ENCODE data around the gene SP3. TPM values are rescaled to one million over a fixed set of nuclear protein-coding genes. Genes with fewer than 3 reads are reported as not detected.

The SP3 gene
- total and polyA plus RNA-seq, 12 donors = 8.6 to 45.7 (median 40.7) TPM

DNA sequence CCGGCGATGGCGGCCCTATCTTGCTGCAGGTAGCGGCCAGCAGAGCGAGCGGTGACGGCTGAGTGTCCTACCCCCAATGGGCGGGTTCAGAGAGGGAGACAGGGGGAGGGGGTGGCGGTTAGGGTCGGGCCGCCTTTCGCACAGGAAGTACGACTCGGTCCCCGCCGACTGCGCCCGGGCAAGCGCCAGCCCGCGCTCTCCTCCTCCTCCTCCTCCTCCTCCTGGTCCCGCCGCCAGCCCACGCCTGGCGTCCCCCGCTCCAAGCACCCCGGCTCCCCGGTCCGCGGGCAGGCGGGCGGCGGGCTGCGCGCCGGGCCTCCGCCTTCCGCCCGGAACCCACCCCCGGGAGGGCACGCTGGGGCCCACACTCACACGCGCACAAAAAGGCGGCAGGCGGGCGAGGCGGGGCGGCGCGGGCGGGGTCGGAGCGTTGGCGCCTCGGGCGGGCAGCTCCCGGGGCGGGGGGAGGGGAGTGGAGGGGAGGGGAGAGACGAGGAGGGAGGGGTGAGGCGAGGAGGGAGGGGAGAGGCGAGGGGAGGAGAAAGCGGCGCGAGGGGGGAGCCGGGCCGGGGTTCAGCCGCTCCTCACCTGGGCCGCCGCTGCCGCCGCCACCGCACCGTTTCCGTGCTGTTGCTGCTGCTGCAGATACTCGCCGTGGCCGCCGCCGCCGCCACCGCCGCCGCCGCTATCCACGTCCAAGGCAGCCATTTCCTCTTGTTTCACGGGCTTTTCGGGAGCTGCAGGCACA, 1.2 kb downstream of the SP3 start:
- H3K36me3 ChIP-seq = peaks cover 0 to 26% (median 6%) of the 10 kb centered on the region in 9 donors
- no peaks in the 10 kb centered on the region for H3K27me3 ChIP-seq
- DNase-seq (peak; percentile 92), ATAC-seq (peak; percentile 48 to 78 (median 60))
- H3K27ac ChIP-seq = peak overlapping the region; percentile 99 to 100 (median 100)
- TF ChIP-seq, protein P1, sequence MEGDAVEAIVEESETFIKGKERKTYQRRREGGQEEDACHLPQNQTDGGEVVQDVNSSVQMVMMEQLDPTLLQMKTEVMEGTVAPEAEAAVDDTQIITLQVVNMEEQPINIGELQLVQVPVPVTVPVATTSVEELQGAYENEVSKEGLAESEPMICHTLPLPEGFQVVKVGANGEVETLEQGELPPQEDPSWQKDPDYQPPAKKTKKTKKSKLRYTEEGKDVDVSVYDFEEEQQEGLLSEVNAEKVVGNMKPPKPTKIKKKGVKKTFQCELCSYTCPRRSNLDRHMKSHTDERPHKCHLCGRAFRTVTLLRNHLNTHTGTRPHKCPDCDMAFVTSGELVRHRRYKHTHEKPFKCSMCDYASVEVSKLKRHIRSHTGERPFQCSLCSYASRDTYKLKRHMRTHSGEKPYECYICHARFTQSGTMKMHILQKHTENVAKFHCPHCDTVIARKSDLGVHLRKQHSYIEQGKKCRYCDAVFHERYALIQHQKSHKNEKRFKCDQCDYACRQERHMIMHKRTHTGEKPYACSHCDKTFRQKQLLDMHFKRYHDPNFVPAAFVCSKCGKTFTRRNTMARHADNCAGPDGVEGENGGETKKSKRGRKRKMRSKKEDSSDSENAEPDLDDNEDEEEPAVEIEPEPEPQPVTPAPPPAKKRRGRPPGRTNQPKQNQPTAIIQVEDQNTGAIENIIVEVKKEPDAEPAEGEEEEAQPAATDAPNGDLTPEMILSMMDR (IDR thresholded peaks at IDR 0.05) = no peak
- peaks cover 3 to 63% (median 40%) of the 10 kb centered on the region in 9 donors for H3K4me1 ChIP-seq
- 1% methylated on average over 38 to 80 of the region's 87 CpGs for WGBS, 2 donors
- intact Hi-C loops (cut with DNase I) = loop anchor here in 6 of 10 donors (1.0 to 10.0 kb wide), 8 partner anchors 27 to 209 kb away; no protein-coding TSS in a partner anchor
- H3K9me3 ChIP-seq = peaks cover 0 to 12% (median 0%) of the 10 kb centered on the region in 11 donors
- H3K4me3 ChIP-seq = peak overlapping the region; percentile 82 to 100 (median 96)

DNA sequence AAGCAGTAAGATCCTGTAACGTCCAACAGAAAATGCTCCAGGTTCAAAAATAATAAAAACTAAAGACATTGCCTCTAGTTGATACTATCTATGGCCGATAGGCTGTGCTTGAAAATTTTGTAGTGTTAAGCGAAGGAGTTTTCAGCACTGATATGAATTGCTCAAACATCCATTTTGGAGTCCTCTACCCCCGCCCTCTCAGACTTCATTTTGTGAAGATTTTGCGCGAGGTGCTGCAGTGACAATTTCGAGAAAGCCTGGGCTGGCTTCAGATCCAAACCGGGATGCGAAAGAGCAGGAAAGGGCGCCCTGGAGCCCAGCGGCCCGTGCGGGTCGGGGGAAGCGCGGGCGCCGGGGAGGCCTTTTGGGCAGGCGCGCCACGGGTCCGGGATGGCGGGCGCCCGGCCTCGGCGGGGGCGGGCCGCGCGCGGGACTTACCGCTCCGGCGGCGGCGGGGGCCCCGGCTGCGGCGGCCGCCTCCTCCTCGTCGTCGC, 1.8 kb downstream of the SP3 start:
- Histone ChIP-seq H3K36me3 (peaks cover 0 to 26% (median 6%) of the 10 kb centered on the region in 9 donors), H3K4me3 (peak overlapping the region; percentile 43 to 100 (median 96)), H3K4me1 (peaks cover 3 to 63% (median 40%) of the 10 kb centered on the region in 9 donors), H3K27me3 (no peaks in the 10 kb centered on the region), H3K9me3 (peaks cover 0 to 12% (median 0%) of the 10 kb centered on the region in 11 donors), H3K27ac (peak overlapping the region; percentile 99 to 100 (median 100))
- WGBS, 2 donors = 0% methylated on average over 30 to 43 of the region's 44 CpGs
- DNase-seq (peak in 1 of 2 donors; percentile 29), ATAC-seq (no peak)
- intact Hi-C loops (cut with DNase I) = loop anchor here in 5 of 10 donors (1.0 to 10.0 kb wide), 5 partner anchors 59 to 209 kb away; no protein-coding TSS in a partner anchor
- TF ChIP-seq, protein P1 (IDR thresholded peaks at IDR 0.05) = peak in 6 of 9 donors; percentile 15 to 46 (median 37)

DNA sequence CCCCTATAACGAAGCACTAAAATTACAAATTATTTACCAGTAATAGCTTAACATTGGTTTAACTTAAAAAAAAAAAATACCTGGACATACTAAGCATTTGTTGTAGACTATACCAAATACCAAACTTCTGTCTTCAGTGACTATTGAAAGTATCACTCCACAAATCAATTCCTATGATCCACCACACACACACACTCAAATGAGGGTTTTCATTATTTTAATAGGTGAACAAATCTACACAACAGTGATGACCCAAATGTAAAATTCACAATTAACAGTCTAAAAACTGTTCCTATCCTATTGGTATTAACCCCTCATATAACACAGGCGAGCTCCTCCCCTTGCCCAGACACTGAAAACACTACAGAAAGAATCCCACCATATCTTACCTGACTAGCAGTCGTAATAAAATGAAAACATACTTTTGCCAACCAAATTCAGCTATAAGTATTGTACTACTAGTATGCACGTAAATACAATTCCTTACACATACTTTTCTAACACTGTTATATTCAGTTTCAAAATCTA, 2.5 kb downstream of the SP3 start:
- H3K4me1 ChIP-seq = peaks cover 3 to 66% (median 47%) of the 10 kb centered on the region in 9 donors
- H3K4me3 ChIP-seq = peak overlapping the region; percentile 43 to 100 (median 96)
- TF ChIP-seq, protein P1 (IDR thresholded peaks at IDR 0.05) = no peak
- no peaks in the 10 kb centered on the region for H3K27me3 ChIP-seq
- WGBS, 2 donors = 17 to 25% methylated on average over 4 of the region's 4 CpGs
- intact Hi-C loops (cut with DNase I) = loop anchor here in 5 of 10 donors (1.0 to 10.0 kb wide), 5 partner anchors 58 to 208 kb away; no protein-coding TSS in a partner anchor
- peaks cover 0 to 26% (median 6%) of the 10 kb centered on the region in 9 donors for H3K36me3 ChIP-seq
- DNase-seq (no peak), ATAC-seq (no peak)
- H3K9me3 ChIP-seq = peaks cover 0 to 12% (median 0%) of the 10 kb centered on the region in 11 donors
- H3K27ac ChIP-seq = peak overlapping the region in 9 of 10 donors; percentile 15 to 100 (median 100)

DNA sequence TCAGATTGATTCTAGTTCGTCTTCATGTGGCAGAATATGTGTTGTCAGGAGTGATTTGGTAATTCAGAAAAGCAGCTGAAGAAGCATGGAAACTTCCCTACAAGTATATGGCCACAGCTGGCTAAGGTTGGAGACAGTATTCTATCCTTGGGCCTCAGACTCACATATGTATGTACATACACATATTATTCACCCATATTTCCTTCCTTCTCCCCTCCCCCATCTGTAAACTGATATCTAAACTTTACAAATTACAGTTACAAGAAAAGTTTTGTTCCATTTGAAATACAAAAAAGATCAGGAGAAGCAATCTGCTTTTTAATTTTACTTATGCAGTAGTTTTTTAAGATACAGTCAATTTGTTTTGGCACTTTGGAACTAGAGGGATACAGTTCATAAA, 3.1 kb downstream of the SP3 start:
- TF ChIP-seq, protein P1 (IDR thresholded peaks at IDR 0.05) = no peak
- H3K36me3 ChIP-seq = peaks cover 0 to 27% (median 6%) of the 10 kb centered on the region in 9 donors
- H3K27ac ChIP-seq = peak overlapping the region in 6 of 10 donors; percentile 41 to 100 (median 100)
- peaks cover 0 to 12% (median 0%) of the 10 kb centered on the region in 11 donors for H3K9me3 ChIP-seq
- peaks cover 3 to 72% (median 54%) of the 10 kb centered on the region in 9 donors for H3K4me1 ChIP-seq
- WGBS, 2 donors = 51 to 63% methylated on average over 1 of the region's 1 CpG
- peak overlapping the region in 7 of 10 donors; percentile 82 to 100 (median 96) for H3K4me3 ChIP-seq
- H3K27me3 ChIP-seq = no peaks in the 10 kb centered on the region
- intact Hi-C loops (cut with DNase I) = loop anchor here in 4 of 10 donors (5.0 to 10.0 kb wide), 4 partner anchors 57 to 207 kb away; no protein-coding TSS in a partner anchor
- DNase-seq (no peak), ATAC-seq (no peak)

All from heart right ventricle (tissue), 16 donors.